CD8-positive, alpha-beta memory T cell (primary cell): ENCODE measurements around the gene TTLL13. TPM values are rescaled to one million over a fixed set of nuclear protein-coding genes. Genes with fewer than 3 reads are reported as not detected.

ENCODE experiments used
- CTCF ChIA-PET: fragments of 350-600 bp; sonication (Branson Sonifier 250); formaldehyde crosslinking; loops from one replicate; lab custom pipeline; 2021; ENCODE audit warnings: antibody characterized with exemption; lab: Charles Lee
- POLR2A ChIA-PET: fragments of 350-600 bp; sonication (Branson Sonifier 250); formaldehyde crosslinking; loops from one replicate; lab custom pipeline; 2021; ENCODE audit warnings: antibody characterized with exemption; lab: Charles Lee
- DNase-seq, 5 donors: peaks; one replicate each; pipeline versions ENCODE4 v3.0.0 to v3.0.0-alpha.2; 2020 to 2022; ENCODE audit warnings: mixed read lengths in 1 of 5
- H3K27ac ChIP-seq: one replicate; pipeline ENCODE4 v1.7.0; 2013; ENCODE audit warnings: low read depth, mild to moderate bottlenecking, low read length, moderate library complexity
- H3K27me3 ChIP-seq: 2 replicates; pipeline ENCODE4 v1.7.0; 2013; ENCODE audit warnings: low read length, mild to moderate bottlenecking; ENCODE audit not compliant: insufficient read depth, poor library complexity, severe bottlenecking
- H3K36me3 ChIP-seq: 2 replicates; pipeline ENCODE4 v1.7.0; 2013; ENCODE audit warnings: mild to moderate bottlenecking, low read length, moderate library complexity; ENCODE audit not compliant: insufficient read depth
- H3K4me1 ChIP-seq: 2 replicates; pipeline ENCODE4 v1.7.0; 2013; ENCODE audit warnings: mild to moderate bottlenecking, low read length, moderate library complexity; ENCODE audit not compliant: insufficient read depth
- H3K4me3 ChIP-seq: 2 replicates; pipeline ENCODE4 v1.7.0; 2013; ENCODE audit warnings: mild to moderate bottlenecking, low read length
- H3K9me3 ChIP-seq: 2 replicates; pipeline ENCODE4 v1.7.0; 2013; ENCODE audit warnings: mild to moderate bottlenecking, low read length
- H3K27ac Mint-ChIP-seq, 8 donors: one replicate each; pipeline ENCODE4 v1.8.0; 2020 to 2021; ENCODE audit warnings: mixed read lengths in 8 of 8, mild to moderate bottlenecking in 6 of 8, inconsistent platforms in 3 of 8, moderate library complexity in 3 of 8
- H3K27me3 Mint-ChIP-seq, 2 donors: one replicate each; pipeline ENCODE4 v1.8.0; 2020 to 2021; ENCODE audit warnings: mixed read lengths in 2 of 2, mild to moderate bottlenecking in 1 of 2, moderate library complexity in 1 of 2
- H3K36me3 Mint-ChIP-seq, 3 donors: one replicate each; pipeline ENCODE4 v1.8.0; 2020 to 2021; ENCODE audit warnings: mixed read lengths in 3 of 3, inconsistent platforms in 1 of 3, mild to moderate bottlenecking in 1 of 3
- H3K4me1 Mint-ChIP-seq, 3 donors: one replicate each; pipeline ENCODE4 v1.8.0; 2020 to 2021; ENCODE audit warnings: mixed read lengths in 3 of 3, inconsistent platforms in 1 of 3, mild to moderate bottlenecking in 1 of 3
- H3K4me3 Mint-ChIP-seq, 7 donors: one replicate each; pipeline ENCODE4 v1.8.0; 2020 to 2021; ENCODE audit warnings: mixed read lengths in 7 of 7, mild to moderate bottlenecking in 6 of 7, moderate library complexity in 4 of 7, inconsistent platforms in 2 of 7
- H3K9me3 Mint-ChIP-seq, 5 donors: one replicate each; pipeline ENCODE4 v1.8.0; 2020 to 2022; ENCODE audit warnings: mixed read lengths in 5 of 5, mild to moderate bottlenecking in 3 of 5, moderate library complexity in 2 of 5, inconsistent platforms in 1 of 5
- polyA plus RNA-seq: library from polyadenylated mRNA; unstranded; fragments of 300-500 nt; fragmentation: Illumina TruSeq; gene quantifications from one replicate; pipeline ENCODE4 v1.2.3, GENCODE V29; 2021
- total RNA-seq, 2 experiments: library from RNA; stranded (reverse); gene quantifications; one replicate each; pipeline ENCODE4 v1.2.3, GENCODE V29; 2021

TTLL13 gene
- total and polyA plus RNA-seq, 3 experiments from 2014 or later = 0.17 to 0.80 TPM; not detected in 1

DNA sequence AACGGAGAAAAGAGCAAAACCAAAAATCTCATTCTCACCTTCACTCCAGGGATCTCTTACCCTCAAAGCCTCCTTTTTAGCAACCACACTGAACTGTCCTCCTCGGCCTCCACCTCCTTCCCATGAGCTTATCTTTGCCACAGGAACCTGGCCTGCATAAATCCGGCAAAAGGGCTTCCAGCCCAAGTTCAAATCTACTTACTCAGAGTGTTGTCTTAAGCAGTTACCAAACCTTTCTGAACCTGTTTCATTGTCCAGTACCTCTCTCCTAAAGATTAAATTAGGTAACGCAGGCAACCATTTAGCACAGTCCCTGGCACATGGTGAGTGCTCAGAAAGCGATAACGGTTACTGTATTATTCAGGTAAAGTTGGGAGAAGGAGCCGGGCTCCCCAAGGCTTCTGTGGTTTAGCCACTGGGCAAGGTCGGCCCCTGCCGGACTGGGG is 16.4 kb upstream of the TTLL13 start:
- peak in 1 of 5 donors; percentile 34 for DNase-seq
- peaks cover 0 to 1% of the 10 kb centered on the region in 2 donors for H3K27me3 Mint-ChIP-seq
- ChIA-PET CTCF (interaction anchor here (0.9 to 1.9 kb wide), 12 partner anchors 12 to 702 kb away, joined by 3 to 10 read pairs (median 5); partner anchors contain the start of genes HDDC3, IDH2, NGRN and TTLL13), POLR2A (interaction anchor here (0.5 to 5.0 kb wide), 8 partner anchors 16 to 670 kb away, joined by 3 to 39 read pairs (median 8); partner anchors contain the start of genes IDH2, MAN2A2, NGRN and SEMA4B)
- H3K36me3 Mint-ChIP-seq = peaks cover 8 to 63% (median 17%) of the 10 kb centered on the region in 3 donors
- Histone ChIP-seq H3K4me3 (peak overlapping the region; percentile 74), H3K9me3 (no peaks in the 10 kb centered on the region), H3K27me3 (no peaks in the 10 kb centered on the region), H3K27ac (peak overlapping the region; percentile 92), H3K4me1 (peaks cover 51% of the 10 kb centered on the region), H3K36me3 (peaks cover 25% of the 10 kb centered on the region)
- H3K27ac Mint-ChIP-seq = peak overlapping the region; percentile 96 to 100 (median 100)
- peaks cover 54 to 60% (median 60%) of the 10 kb centered on the region in 3 donors for H3K4me1 Mint-ChIP-seq
- H3K4me3 Mint-ChIP-seq = peak overlapping the region; percentile 84 to 98 (median 91)
- no peaks in the 10 kb centered on the region for H3K9me3 Mint-ChIP-seq

DNA sequence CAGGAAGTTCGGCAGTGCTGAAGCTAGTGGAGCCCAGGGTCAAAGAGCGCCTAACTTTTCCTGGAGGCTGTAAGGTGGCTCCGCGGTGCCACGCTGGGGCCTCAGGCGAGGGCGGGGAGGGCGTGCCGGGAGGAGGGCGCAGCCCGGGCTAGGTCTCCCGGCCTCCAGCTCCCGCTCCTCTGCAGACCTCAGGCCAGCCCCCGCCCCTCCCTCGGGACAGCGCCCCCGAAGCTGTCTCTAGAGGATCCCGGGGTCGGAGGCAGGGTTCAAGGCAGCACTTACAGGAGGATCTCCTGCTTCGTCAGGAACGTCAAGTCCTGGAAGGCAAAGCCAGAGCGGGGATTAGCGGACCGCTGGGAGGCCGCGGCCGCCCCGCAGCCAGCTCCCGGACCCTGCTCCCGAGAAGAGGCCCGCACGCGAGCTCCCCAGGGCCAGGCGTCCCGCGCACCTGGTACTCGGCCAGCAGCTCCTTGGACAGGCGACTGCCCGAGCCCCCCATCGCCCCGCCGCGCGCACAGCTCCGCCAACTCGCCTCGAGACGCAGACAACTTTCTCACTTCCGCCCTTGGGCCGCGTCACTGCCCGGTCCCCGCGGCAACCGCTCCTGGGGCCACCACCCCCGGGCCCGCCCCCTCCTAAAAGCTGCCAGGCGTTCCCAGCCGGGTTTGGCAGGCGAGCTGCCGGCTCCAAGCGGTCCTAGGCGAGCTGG is 15.8 kb upstream of the TTLL13 start, which contains the start of gene CIB1:
Gene CIB1, minus strand, starts transcription at position 555 of the 709 bp plus-strand sequence. Its CDS starts 56 bp downstream, at position 499.
- CTCF ChIA-PET = interaction anchor here (0.9 to 1.9 kb wide), 16 partner anchors 12 to 701 kb away, joined by 3 to 10 read pairs (median 5); partner anchors contain the start of genes HDDC3, IDH2, MAN2A2 and NGRN
- Mint-ChIP-seq H3K4me1 (peaks cover 57 to 65% (median 60%) of the 10 kb centered on the region in 3 donors), H3K4me3 (peak within 1 kb of the TSS; percentile 84 to 98 (median 91)), H3K27me3 (peaks cover 0 to 1% of the 10 kb centered on the region in 2 donors), H3K9me3 (no peaks in the 10 kb centered on the region), H3K36me3 (peaks cover 8 to 68% (median 22%) of the 10 kb centered on the region in 3 donors), H3K27ac (peak within 1 kb of the TSS; percentile 96 to 100 (median 100))
- peak; percentile 94 to 99 (median 97) for DNase-seq
- H3K4me1 ChIP-seq = peaks cover 51% of the 10 kb centered on the region
- H3K27ac ChIP-seq = peak within 1 kb of the TSS; percentile 92
- H3K36me3 ChIP-seq = peaks cover 21% of the 10 kb centered on the region
- POLR2A ChIA-PET = interaction anchor here (0.7 to 5.0 kb wide), 11 partner anchors 9 to 670 kb away, joined by 3 to 39 read pairs (median 5); partner anchors contain the start of genes AP3S2, IDH2, IQGAP1 and MAN2A2
- peak within 1 kb of the TSS; percentile 90 for H3K4me3 ChIP-seq
- H3K9me3 ChIP-seq = no peaks in the 10 kb centered on the region
- H3K27me3 ChIP-seq = no peaks in the 10 kb centered on the region

DNA sequence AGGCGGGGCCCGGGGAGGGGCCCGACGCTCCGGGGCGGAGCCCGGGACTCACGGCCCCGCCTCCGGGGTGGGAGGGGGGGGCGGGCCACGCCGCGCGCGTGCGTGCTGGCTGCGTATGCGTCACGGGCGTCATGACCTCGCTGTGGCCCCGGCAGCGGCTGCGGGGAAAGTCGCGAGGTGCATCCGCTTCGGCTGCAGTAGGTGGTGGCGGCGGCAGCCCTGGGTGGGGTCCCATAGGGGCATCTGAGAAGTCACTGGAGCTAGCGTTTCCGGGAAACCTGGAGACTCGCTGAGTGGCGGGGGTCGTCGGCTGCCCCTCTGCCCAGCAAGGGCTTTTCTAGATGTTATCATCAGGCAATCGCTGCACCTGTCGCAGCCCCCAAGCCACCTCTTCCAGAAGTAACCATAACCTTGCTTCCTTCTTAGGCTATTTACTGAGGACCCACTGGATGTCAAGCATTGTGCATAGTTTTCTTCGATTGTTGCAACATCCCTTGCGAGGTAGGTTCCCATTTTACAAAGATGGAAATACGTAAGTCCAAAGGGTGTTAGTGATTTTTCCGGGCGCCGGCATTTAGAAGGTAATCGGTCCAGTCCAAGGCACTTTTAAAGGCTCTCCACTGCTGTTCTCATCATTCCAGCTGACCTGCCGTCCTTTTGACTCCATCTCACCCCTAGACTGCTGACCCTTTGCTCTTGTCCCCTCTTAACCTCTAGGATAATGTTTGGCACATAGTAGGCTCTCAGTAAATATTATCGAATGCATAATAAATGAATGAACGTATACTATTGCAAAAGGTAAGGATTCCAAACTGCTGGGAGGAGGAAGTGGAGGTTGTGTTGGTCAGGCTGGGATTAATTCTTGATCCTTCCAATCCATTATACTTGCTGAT is 15.0 kb upstream of the TTLL13 start, which contains the start of gene GDPGP1:
Gene GDPGP1, plus strand, starts transcription at position 114 of the 893 bp plus-strand sequence. CDS start 6,700 bp downstream, outside the sequence.
- H3K27me3 Mint-ChIP-seq = peaks cover 0 to 1% of the 10 kb centered on the region in 2 donors
- H3K4me3 ChIP-seq = peak within 1 kb of the TSS; percentile 90

DNA sequence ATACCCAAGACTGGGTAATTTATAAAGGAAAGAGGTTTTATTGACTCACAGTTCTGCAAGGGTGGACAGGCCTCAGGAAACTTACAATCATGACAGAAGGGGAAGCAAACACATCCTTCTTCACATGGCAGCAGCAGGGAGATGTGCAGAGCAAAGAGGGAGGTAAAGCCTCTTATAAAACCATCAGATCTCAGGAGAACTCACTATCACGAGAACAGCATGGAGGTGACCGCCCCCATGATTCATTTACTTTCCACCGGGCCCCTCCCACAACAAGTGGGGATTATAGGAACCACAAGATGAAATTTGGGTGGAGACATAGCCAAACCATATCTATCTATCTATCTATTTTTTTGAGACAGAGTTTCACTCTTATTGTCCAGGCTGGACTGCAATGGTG is 10.0 kb upstream of the TTLL13 start:
- no peaks in the 10 kb centered on the region for H3K27me3 Mint-ChIP-seq
- Histone ChIP-seq H3K4me1 (peaks cover 8% of the 10 kb centered on the region), H3K36me3 (no peaks in the 10 kb centered on the region), H3K9me3 (no peaks in the 10 kb centered on the region), H3K4me3 (no peak overlapping the region), H3K27ac (no peak overlapping the region), H3K27me3 (no peaks in the 10 kb centered on the region)
- peaks cover 0 to 48% (median 20%) of the 10 kb centered on the region in 3 donors for H3K36me3 Mint-ChIP-seq
- DNase-seq = no peak
- CTCF ChIA-PET = interaction anchor here (1.3 to 1.6 kb wide), 2 partner anchors 14 to 61 kb away, joined by 3 to 4 read pairs; no protein-coding TSS in a partner anchor
- POLR2A ChIA-PET = interaction anchor here (0.6 kb wide), 1 partner anchor 22 kb away, joined by 3 read pairs; no protein-coding TSS in a partner anchor
- H3K4me1 Mint-ChIP-seq = peaks cover 15 to 23% (median 19%) of the 10 kb centered on the region in 3 donors
- peak overlapping the region in 7 of 8 donors; percentile 1 to 64 (median 27) for H3K27ac Mint-ChIP-seq
- H3K4me3 Mint-ChIP-seq = peak overlapping the region in 1 of 7 donors; percentile 13
- no peaks in the 10 kb centered on the region for H3K9me3 Mint-ChIP-seq

More for the DNA sequence above, 15.0 kb upstream of the TTLL13 start, which contains the start of gene GDPGP1:
- POLR2A ChIA-PET = interaction anchor here (0.7 to 5.0 kb wide), 10 partner anchors 9 to 669 kb away, joined by 3 to 39 read pairs (median 5); partner anchors contain the start of genes AP3S2, IDH2, IQGAP1 and MAN2A2
- Mint-ChIP-seq H3K4me1 (peaks cover 52 to 63% (median 56%) of the 10 kb centered on the region in 3 donors), H3K36me3 (peaks cover 8 to 67% (median 24%) of the 10 kb centered on the region in 3 donors), H3K9me3 (no peaks in the 10 kb centered on the region), H3K4me3 (peak within 1 kb of the TSS; percentile 84 to 98 (median 91)), H3K27ac (peak within 1 kb of the TSS; percentile 96 to 100 (median 100))
- Histone ChIP-seq H3K27ac (peak within 1 kb of the TSS; percentile 92), H3K9me3 (no peaks in the 10 kb centered on the region), H3K36me3 (peaks cover 13% of the 10 kb centered on the region), H3K27me3 (no peaks in the 10 kb centered on the region), H3K4me1 (peaks cover 43% of the 10 kb centered on the region)
- CTCF ChIA-PET = interaction anchor here (1.0 to 1.9 kb wide), 15 partner anchors 13 to 700 kb away, joined by 3 to 10 read pairs (median 5); partner anchors contain the start of genes HDDC3, MAN2A2, NGRN and SEMA4B
- no peak for DNase-seq

DNA sequence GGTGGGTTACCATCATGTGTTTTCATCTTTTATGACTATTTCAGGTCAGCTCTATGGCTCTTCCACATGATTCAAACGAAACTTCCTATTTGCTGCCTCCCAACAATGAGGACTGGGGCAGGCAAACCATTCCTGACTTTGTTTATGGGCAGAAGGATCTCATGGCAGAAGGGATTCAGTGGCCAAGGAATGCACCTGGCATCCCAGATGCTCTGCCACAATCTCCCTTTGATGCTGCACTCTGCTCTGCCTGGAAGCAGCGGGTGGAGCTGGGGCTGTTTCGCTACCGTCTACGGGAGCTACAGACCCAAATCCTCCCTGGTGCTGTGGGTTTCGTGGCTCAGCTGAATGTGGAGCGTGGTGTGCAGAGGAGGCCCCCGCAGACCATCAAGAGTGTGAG is 8.5 kb upstream of the TTLL13 start:
- CTCF ChIA-PET = interaction anchor here (1.2 kb wide), 1 partner anchor 53 kb away, joined by 3 read pairs; no protein-coding TSS in a partner anchor
- Histone ChIP-seq H3K9me3 (no peaks in the 10 kb centered on the region), H3K27ac (no peak overlapping the region), H3K4me1 (no peaks in the 10 kb centered on the region), H3K4me3 (no peak overlapping the region), H3K27me3 (no peaks in the 10 kb centered on the region), H3K36me3 (no peaks in the 10 kb centered on the region)
- POLR2A ChIA-PET = no interaction called here
- Mint-ChIP-seq H3K9me3 (no peaks in the 10 kb centered on the region), H3K36me3 (peaks cover 0 to 45% (median 20%) of the 10 kb centered on the region in 3 donors), H3K4me3 (no peak overlapping the region), H3K27ac (peak overlapping the region in 1 of 8 donors; percentile 17), H3K4me1 (peaks cover 6 to 15% (median 11%) of the 10 kb centered on the region in 3 donors), H3K27me3 (no peaks in the 10 kb centered on the region)
- no peak for DNase-seq

DNA sequence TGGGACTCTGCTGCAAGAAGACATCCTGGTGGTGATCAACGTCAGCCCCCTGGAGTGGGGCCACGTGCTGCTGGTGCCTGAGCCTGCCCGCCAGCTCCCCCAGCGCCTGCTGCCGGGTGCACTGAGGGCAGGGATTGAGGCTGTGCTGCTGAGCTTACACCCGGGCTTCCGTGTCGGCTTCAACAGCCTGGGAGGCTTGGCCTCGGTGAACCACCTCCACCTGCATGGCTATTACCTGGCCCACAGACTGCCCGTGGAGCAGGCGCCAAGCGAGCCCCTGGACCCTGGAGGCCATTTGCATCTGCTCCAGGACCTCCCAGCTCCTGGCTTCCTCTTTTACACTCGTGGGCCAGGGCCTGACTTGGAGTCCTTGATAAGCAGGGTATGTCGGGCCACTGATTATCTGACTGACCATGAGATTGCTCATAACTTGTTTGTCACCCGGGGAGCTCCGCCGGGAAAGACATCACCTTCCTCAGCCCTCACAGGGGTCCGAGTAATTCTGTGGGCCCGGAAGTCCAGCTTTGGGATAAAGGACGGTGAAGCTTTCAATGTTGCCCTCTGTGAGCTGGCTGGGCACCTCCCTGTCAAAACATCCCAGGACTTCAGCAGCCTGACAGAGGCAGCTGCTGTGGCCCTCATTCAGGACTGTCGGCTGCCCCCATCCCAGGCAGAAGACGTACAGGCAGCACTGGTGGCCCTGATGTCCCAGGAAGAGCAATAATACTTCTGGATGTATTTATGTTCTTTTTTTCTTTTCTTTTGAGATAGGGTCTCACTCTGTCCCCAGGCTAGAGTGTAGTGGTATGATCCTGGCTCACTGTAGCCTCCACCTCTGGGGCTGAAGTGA is 7.8 kb upstream of the TTLL13 start:
- Mint-ChIP-seq H3K36me3 (peaks cover 0 to 40% (median 15%) of the 10 kb centered on the region in 3 donors), H3K27me3 (no peaks in the 10 kb centered on the region), H3K9me3 (no peaks in the 10 kb centered on the region), H3K4me1 (peaks cover 3 to 12% (median 5%) of the 10 kb centered on the region in 3 donors), H3K27ac (no peak overlapping the region), H3K4me3 (no peak overlapping the region)
- POLR2A ChIA-PET = interaction anchor here (0.6 to 0.7 kb wide), 2 partner anchors 11 to 181 kb away, joined by 3 to 4 read pairs; no protein-coding TSS in a partner anchor
- no peak overlapping the region for H3K4me3 ChIP-seq
- no peak for DNase-seq
- CTCF ChIA-PET = interaction anchor here (1.2 kb wide), 1 partner anchor 52 kb away, joined by 3 read pairs; no protein-coding TSS in a partner anchor
- no peaks in the 10 kb centered on the region for H3K36me3 ChIP-seq
- H3K4me1 ChIP-seq = no peaks in the 10 kb centered on the region
- no peaks in the 10 kb centered on the region for H3K9me3 ChIP-seq
- H3K27ac ChIP-seq = no peak overlapping the region
- H3K27me3 ChIP-seq = no peaks in the 10 kb centered on the region
